Suppressor macrophage treated with lipopolysaccharide for 4 hours (primary cell): ENCODE data around the gene REXO4.

Source experiments
- DNase-seq: peaks from one replicate; pipeline ENCODE4 v3.0.0-alpha.2; 2020

Gene REXO4

DNA sequence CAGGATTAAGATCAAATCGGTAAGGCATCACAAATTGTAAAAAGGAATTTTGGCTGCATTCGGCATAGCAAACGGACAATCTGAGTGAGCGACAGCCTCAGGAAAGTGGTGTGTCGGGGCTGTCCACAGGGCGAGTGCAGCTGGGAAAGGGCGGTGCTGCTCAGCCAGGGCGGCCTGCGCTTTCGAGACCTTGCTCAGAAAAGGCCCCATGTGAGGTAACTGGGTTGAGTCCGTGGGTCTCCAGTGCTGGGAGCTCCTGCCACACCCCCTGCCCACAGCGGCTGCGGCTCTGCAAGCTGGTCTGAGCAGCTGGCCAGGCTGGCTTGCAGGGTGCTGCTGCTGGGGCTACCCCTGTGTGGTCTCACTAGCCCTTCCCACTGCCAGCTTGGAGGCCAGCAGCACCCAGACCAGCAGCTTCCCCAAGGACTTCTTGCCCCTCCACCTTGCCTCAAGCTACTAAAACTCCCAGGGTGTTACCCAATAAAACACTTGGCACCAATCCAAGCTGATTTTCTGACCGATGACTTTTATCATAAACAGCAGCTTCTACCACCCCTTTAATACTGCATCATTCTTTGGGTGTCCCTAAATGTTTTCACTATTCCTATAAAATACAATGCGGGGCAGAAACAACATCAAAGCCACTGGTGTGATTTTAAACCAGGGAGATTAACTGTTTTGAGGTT is 55.3 kb downstream of the REXO4 start:
- DNase-seq, result no peak

DNA sequence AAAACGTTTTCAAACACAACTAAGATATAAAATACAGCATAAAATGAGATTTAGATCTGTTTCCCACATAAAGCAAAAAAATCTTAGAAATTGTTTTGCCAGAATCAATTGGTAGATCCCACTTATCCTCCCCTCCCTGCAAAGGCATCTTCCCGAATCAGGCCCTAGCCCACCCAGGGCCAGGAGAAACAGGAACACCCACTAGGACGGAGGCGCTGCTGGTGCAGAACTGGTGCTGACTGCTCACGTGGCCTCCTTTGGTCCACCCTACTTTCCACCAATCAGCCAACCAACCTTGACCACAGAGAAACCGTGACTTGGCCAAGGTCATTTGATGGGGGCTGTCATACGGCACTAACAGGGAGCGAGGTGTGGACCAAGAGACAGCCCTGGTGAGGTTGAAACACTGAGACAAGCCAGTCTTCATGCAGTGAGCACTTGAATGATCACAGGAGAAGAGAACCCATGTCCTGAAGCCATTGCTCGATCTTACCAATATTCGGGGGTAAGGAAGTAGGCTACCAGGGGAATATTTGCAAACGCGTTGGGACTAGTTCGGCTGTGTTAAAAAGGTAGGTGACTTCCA is 56.2 kb downstream of the REXO4 start:
- no peak for DNase-seq

DNA sequence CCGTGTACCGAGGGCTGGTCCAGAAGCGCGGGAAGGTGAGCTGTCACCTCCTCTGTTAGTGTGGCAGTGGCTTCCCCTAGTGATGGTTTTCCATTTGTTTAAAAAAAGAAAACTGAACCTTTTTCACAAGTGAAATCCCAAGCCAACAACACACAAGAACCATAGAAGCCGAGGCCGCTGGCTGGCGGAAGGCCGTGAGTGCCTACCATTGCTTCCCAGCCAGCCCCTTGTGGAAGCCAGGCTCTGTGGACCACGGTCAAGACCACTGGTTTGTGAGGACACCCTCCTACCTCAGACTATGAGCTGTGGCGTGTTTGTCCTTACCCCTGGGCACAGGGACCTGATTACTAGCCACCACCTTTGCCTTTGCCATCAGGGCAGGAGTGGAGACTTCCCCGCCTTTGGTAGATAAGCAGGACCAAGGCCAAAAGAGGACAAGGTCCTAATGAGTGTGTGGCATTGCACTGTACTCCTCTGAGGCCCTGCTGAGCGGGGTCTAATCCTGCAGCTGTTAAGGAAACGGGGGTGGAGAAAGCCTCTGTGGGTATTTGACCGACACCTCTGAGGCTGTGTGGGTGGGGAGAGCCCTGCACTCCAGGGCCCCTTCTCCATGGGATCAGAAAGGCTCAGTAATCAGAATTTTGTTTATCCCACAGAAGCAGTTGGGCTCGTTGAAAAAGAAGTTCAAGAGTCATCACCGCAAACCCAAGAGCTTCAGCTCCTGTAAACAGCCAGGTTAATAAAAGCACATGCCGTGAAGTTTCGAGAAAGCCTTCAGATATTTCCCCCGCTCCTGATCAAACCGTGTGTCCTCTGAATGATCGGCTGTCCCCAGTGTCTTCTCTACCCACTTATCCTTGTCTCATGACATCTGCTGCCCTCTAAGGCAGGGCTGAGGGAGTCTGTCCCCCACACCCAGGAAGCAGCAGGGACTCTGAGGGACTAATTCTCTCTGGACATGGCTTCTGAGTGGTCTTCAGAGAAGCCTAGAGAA is 57.1 kb downstream of the REXO4 start:
- DNase-seq, result no peak

DNA sequence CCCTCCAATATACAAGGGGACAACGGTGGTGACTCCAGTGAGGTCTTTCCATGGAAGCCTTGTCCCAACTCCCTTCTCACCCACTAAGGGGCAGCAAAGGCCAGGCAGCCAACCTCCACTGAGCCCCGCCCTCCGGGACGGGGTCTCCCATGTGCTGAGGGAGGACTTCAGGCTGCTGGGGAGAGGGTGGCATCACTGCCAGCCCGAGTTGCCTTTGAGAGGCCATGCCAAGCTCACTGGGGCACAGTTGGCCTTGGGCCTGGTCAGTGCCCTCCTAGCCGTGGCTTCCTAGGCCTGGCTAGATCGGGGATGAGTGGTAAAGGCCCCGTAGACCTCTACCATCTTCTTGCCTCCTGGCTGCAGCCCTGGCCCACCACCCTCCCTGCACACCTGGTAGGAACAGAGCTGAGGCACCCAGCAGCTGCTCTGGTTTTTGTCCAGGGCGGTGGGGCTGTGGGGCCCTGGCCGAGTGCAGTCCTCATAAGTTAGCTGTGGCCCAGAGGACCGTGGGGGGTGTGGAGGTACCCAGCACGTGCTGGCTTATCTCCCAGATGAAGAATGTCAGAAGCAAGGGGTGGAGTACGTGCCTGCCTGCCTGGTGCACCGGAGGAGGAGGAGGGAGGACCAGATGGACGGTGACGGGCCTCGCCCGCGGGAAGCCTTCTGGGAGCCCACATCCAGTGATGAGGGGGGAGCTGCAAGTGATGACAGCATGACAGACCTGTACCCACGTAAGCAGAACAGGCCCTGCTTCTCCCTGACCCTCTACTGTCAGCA is 58.2 kb downstream of the REXO4 start:
- no peak for DNase-seq

DNA sequence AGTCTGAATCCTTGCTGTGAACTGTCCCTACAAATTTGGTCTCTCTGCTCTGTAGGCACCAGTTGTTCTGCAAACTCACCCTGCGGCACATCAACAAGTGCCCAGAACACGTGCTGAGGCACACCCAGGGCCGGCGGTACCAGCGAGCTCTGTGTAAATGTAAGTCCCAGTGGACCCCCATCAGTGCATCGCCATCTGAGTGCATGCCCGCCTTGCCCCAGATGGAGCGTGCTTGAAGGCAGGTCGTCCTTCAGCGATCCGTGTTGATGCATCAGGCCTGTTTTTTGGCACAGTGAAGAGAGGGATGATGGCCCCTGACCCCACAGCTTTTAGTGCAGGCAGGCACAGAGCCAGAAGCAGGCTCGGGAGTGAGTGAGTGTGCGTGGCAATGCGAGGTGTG is 60.2 kb downstream of the REXO4 start:
- no peak for DNase-seq

DNA sequence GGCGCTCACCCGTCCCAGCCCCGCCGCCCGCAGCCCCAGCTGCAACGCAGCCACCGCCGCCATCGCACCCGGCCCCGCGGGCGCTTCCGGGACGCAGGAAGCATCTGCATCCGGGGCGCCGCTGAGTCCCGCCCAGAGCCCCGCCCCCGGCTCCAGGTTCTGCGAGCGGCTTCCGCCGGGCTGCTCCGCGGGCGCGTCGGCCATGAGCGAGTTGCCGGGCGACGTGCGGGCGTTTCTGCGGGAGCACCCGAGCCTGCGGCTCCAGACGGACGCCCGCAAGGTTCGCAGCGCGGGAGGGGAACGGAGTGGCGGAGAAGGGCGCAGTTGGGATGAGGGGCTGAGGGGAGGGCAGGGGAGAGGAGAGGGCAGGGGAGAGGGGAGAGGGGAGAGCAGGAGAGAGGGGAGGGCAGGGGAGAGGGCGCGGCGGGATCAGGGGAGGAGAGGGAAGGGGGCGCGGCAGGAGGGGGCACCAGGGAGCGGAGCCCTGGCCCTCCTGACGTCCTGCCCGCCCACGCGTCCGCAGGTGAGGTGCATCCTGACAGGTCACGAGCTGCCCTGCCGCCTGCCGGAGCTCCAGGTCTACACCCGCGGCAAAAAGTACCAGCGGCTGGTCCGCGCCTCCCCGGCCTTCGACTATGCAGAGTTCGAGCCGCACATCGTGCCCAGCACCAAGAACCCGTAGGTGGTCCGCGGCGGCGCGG is 61.3 kb downstream of the REXO4 start, which contains the start of the genes SURF1 and SURF2:
Gene SURF1 (minus strand): TSS at position 97 of the 701 bp plus-strand sequence. CDS start 34 bp downstream, at position 63.
Gene SURF2 (plus strand): TSS at position 160 of the 701 bp plus-strand sequence. CDS start 43 bp downstream, at position 203.
- DNase-seq, result peak; percentile 94
